B cell (primary cell): Measurements from ENCODE around the gene FOXN1. TPM values are rescaled to one million over a fixed set of nuclear protein-coding genes. Genes with fewer than 3 reads are reported as not detected.
"Not testable (repeated sequence)": the region's sequence is repeated elsewhere in the genome, so short reads cannot be mapped to it uniquely, and the experiment has no call there.

Experiments
- ATAC-seq: fragments of 200-7000 bp; cut with Tn5 transposase; one replicate; pipeline ENCODE4 v1.10.0; 2021; ENCODE audit warnings: low read depth, mild to moderate bottlenecking, moderate number of reproducible peaks, moderate library complexity
- CTCF ChIA-PET: fragments of 350-600 bp; sonication (Branson Sonifier 250); formaldehyde crosslinking; loops from one replicate; lab custom pipeline; 2021; ENCODE audit warnings: antibody characterized with exemption, inconsistent platforms; lab: Charles Lee
- POLR2A ChIA-PET: fragments of 350-600 bp; sonication (Branson Sonifier 250); formaldehyde crosslinking; loops from one replicate; lab custom pipeline; 2021; ENCODE audit warnings: antibody characterized with exemption; lab: Charles Lee
- DNase-seq: peaks from one replicate; pipeline ENCODE4 v3.0.0; 2013
- H2AFZ ChIP-seq: 2 replicates; pipeline ENCODE4 v1.6.1; 2012; ENCODE audit warnings: mild to moderate bottlenecking, low read depth, low read length; ENCODE audit not compliant: insufficient read depth, poor library complexity, severe bottlenecking
- H3K27ac ChIP-seq, 2 donors: 1 replicate in 1 of 2; 2 replicates in 1 of 2; pipeline ENCODE4 v1.5.1; 2012 to 2013; ENCODE audit warnings: low read length in 2 of 2, mild to moderate bottlenecking in 2 of 2, moderate library complexity in 1 of 2
- H3K27me3 ChIP-seq, 4 experiments: fragments of 200-600 bp in 1 of 4; sonication (generic) in 1 of 4; replicated peaks in 1 of 4; 1 replicate in 2 of 4; 2 replicates in 2 of 4; pipeline versions ENCODE4 v1.6.1 to v1.7.0; 2013 to 2016; ENCODE audit warnings: low read length in 3 of 4, mild to moderate bottlenecking in 2 of 4, mixed read lengths in 1 of 4, moderate library complexity in 1 of 4; ENCODE audit not compliant: insufficient read depth in 4 of 4, control insufficient read depth in 3 of 4; ENCODE audit errors: control extremely low read depth in 1 of 4
- H3K36me3 ChIP-seq, 2 experiments: replicated peaks in 1 of 2; 1 replicate in 1 of 2; 2 replicates in 1 of 2; pipeline versions ENCODE4 v1.6.1 to v1.7.1; 2013; ENCODE audit warnings: low read length in 1 of 2; ENCODE audit not compliant: insufficient read depth in 2 of 2, control insufficient read depth in 1 of 2; ENCODE audit errors: control extremely low read depth in 1 of 2, extremely low read depth in 1 of 2
- H3K4me1 ChIP-seq, 2 donors: fragments of 200-600 bp in 1 of 2; sonication (generic) in 1 of 2; 1 replicate in 1 of 2; 2 replicates in 1 of 2; pipeline versions ENCODE4 v1.5.1 to v1.6.1; 2013 to 2017; ENCODE audit warnings: low read length in 2 of 2; ENCODE audit not compliant: control insufficient read depth in 2 of 2, insufficient read depth in 2 of 2
- H3K4me2 ChIP-seq: replicated peaks from 2 replicates; pipeline ENCODE3; 2012; ENCODE audit warnings: mild to moderate bottlenecking, low read depth, low read length; ENCODE audit not compliant: poor library complexity, severe bottlenecking
- H3K4me3 ChIP-seq, 5 experiments: fragments of 200-600 bp in 1 of 5; sonication (generic) in 1 of 5; 1 replicate in 3 of 5; 2 replicates in 2 of 5; pipeline versions ENCODE4 v1.5.1 to v1.7.0; 2011 to 2016; ENCODE audit warnings: low read length in 4 of 5, mild to moderate bottlenecking in 4 of 5, low read depth in 2 of 5, control low read depth in 1 of 5, moderate library complexity in 1 of 5; ENCODE audit not compliant: insufficient read depth in 1 of 5; ENCODE audit errors: control extremely low read depth in 1 of 5, extremely low read depth in 1 of 5
- H3K79me2 ChIP-seq: fragments of 200-600 bp; sonication (generic); one replicate; pipeline ENCODE4 v1.6.0; 2016; ENCODE audit warnings: low read length; ENCODE audit not compliant: control insufficient read depth, insufficient read depth
- H3K9ac ChIP-seq: fragments of 200-600 bp; sonication (generic); 2 replicates; pipeline ENCODE4 v1.6.1; 2017; ENCODE audit warnings: mild to moderate bottlenecking, low read length, moderate library complexity
- H3K9me3 ChIP-seq, 3 donors: one replicate each; pipeline versions ENCODE4 v1.6.1 to v1.7.1; 2013; ENCODE audit warnings: low read length in 2 of 3; ENCODE audit not compliant: control insufficient read depth in 2 of 3, insufficient read depth in 1 of 3; ENCODE audit errors: control extremely low read depth in 1 of 3
- H4K20me1 ChIP-seq: 2 replicates; pipeline ENCODE4 v1.6.0; 2012; ENCODE audit warnings: mild to moderate bottlenecking, low read length; ENCODE audit not compliant: insufficient read depth, control insufficient read depth, poor library complexity, severe bottlenecking
- H3K27ac Mint-ChIP-seq: one replicate; pipeline ENCODE4 v1.8.0; 2021; ENCODE audit warnings: mixed read lengths
- H3K27me3 Mint-ChIP-seq: one replicate; pipeline ENCODE4 v1.8.0; 2021; ENCODE audit warnings: mixed read lengths
- H3K4me1 Mint-ChIP-seq: one replicate; pipeline ENCODE4 v1.8.0; 2021; ENCODE audit warnings: mixed read lengths
- H3K4me3 Mint-ChIP-seq: one replicate; pipeline ENCODE4 v1.8.0; 2021; ENCODE audit warnings: mixed read lengths
- H3K9me3 Mint-ChIP-seq: one replicate; pipeline ENCODE4 v1.8.0; 2022; ENCODE audit warnings: mixed read lengths; ENCODE audit not compliant: insufficient read depth
- EZH2 ChIP-seq: IDR thresholded peaks from 2 replicates; pipeline ENCODE4 v1.6.1; 2012; ENCODE audit warnings: borderline replicate concordance, low read depth, mild to moderate bottlenecking, moderate library complexity, low read length; ENCODE audit not compliant: insufficient read depth, poor library complexity, severe bottlenecking
- WGBS: methylation state at CpG from one replicate; pipeline ENCODE4 v1.1.5; 2013; ENCODE audit warnings: missing lambda C conversion rate; ENCODE audit not compliant: insufficient coverage; 5-methylcytosine and 5-hydroxymethylcytosine counted together
- intact Hi-C: fragments of 100-400 bp; cut with micrococcal nuclease; formaldehyde crosslinking; loops from one replicate; pipeline ENCODE4 v1.10.0; 2022
- polyA plus RNA-seq: library from polyadenylated mRNA; depleted of rRNA; stranded (reverse); fragments of >200 nt; gene quantifications from 2 replicates; pipeline ENCODE4 v1.2.3, GENCODE V29; 2012
- total RNA-seq, 2 donors: library from RNA; stranded (reverse); fragments of 120-200 nt in 1 of 2; gene quantifications; 1 replicate in 1 of 2; 2 replicates in 1 of 2; pipeline versions ENCODE4 v1.2.3 to v1.2.4, GENCODE V29; 2013 to 2022
- TF ChIP-seq, protein P1 (sequence below): fragments of 200-600 bp; IDR thresholded peaks from one replicate; pipeline ENCODE4 v1.8.0; 2022; ENCODE audit warnings: antibody characterized with exemption, mild to moderate bottlenecking

Gene FOXN1
- total and polyA plus RNA-seq, 2 donors (not counting 1 experiment from before 2014, with no cell fraction given): not detected

GRCh38 chr17:28467456-28468025 lies 38.6 kb upstream of the FOXN1 start:
- no peaks in the 10 kb centered on the region for H3K9me3 ChIP-seq
- no peak overlapping the region for H2AFZ ChIP-seq
- no peaks in the 10 kb centered on the region for H3K79me2 ChIP-seq
- H3K4me3 Mint-ChIP-seq: no peak overlapping the region
- POLR2A ChIA-PET: no interaction called here
- 64% methylated on average over 12 of the region's 17 CpGs for WGBS
- no peaks in the 10 kb centered on the region for H3K4me1 Mint-ChIP-seq
- H3K9ac ChIP-seq: no peak overlapping the region
- H3K36me3 ChIP-seq: no peaks in the 10 kb centered on the region
- peaks cover 44% of the 10 kb centered on the region for H3K27me3 Mint-ChIP-seq
- no peak overlapping the region for H3K27ac ChIP-seq
- CTCF ChIA-PET: no interaction called here
- no peak for TF ChIP-seq EZH2
- TF ChIP-seq, protein P1, sequence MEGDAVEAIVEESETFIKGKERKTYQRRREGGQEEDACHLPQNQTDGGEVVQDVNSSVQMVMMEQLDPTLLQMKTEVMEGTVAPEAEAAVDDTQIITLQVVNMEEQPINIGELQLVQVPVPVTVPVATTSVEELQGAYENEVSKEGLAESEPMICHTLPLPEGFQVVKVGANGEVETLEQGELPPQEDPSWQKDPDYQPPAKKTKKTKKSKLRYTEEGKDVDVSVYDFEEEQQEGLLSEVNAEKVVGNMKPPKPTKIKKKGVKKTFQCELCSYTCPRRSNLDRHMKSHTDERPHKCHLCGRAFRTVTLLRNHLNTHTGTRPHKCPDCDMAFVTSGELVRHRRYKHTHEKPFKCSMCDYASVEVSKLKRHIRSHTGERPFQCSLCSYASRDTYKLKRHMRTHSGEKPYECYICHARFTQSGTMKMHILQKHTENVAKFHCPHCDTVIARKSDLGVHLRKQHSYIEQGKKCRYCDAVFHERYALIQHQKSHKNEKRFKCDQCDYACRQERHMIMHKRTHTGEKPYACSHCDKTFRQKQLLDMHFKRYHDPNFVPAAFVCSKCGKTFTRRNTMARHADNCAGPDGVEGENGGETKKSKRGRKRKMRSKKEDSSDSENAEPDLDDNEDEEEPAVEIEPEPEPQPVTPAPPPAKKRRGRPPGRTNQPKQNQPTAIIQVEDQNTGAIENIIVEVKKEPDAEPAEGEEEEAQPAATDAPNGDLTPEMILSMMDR: no peak
- intact Hi-C loops: no loop called here
- H4K20me1 ChIP-seq: no peaks in the 10 kb centered on the region
- no peak overlapping the region for H3K4me2 ChIP-seq
- H3K27me3 ChIP-seq: peaks cover 0 to 3% (median 0%) of the 10 kb centered on the region in 4 experiments
- no peak overlapping the region for H3K4me3 ChIP-seq
- H3K4me1 ChIP-seq: no peaks in the 10 kb centered on the region
- no peaks in the 10 kb centered on the region for H3K9me3 Mint-ChIP-seq
- no peak overlapping the region for H3K27ac Mint-ChIP-seq
- DNase-seq: no peak
- ATAC-seq: no peak

DNA sequence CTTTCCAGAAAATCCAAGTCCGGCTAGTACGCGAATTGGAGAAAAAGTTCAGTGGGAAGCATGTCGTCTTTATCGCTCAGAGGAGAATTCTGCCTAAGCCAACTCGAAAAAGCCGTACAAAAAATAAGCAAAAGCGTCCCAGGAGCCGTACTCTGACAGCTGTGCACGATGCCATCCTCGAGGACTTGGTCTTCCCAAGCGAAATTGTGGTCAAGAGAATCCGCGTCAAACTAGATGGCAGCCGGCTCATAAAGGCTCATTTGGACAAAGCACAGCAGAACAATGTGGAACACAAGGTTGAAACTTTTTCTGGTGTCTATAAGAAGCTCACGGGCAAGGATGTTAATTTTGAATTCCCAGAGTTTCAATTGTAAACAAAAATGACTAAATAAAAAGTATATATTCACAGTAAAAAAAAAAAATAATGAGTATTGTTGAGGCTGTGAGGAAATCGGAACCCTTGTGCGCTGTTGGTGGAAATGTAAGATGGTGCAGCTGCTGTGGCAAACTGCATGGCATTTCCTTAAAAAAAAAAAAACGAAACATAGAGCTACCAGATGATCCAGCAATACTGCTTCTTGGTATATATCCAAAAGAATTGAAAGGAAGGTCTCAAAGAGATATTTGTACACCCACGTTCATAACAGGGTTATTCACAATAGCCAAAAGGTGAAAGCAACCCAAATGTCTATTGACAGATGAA lies 38.0 kb upstream of the FOXN1 start:
- H2AFZ ChIP-seq, H4K20me1 ChIP-seq, H3K4me2 ChIP-seq, POLR2A ChIA-PET, H3K4me3 Mint-ChIP-seq, H3K4me3 ChIP-seq, H3K9me3 Mint-ChIP-seq, ATAC-seq, H3K27ac ChIP-seq, CTCF ChIA-PET, H3K4me1 ChIP-seq, DNase-seq, H3K27me3 ChIP-seq, H3K4me1 Mint-ChIP-seq, H3K27ac Mint-ChIP-seq, H3K36me3 ChIP-seq, intact Hi-C loops, H3K79me2 ChIP-seq, H3K9me3 ChIP-seq, H3K9ac ChIP-seq: not testable (repeated sequence)
- WGBS: 89% methylated on average over 7 of the region's 20 CpGs
- peaks cover 38% of the 10 kb centered on the region for H3K27me3 Mint-ChIP-seq
